ENCODE measurements around the gene DYNC2LI1.

GRCh38 chr2:43759195-43759594 lies 14.6 kb upstream of the DYNC2LI1 start:
- TF ChIP-seq CTCF (IDR thresholded peaks at IDR 0.05) (no peak), POLR2A (IDR thresholded peaks at IDR 0.05) (no peak)
